IPS-NIHi11 (cell line): ENCODE measurements around the gene AKAP13.

Source experiments
- DNase-seq: peaks from one replicate; pipeline ENCODE4 v3.0.0; 2012; ENCODE audit warnings: mixed read lengths, low spot score

The AKAP13 gene

GRCh38 chr15:85741021-85741421, 360.6 kb downstream of the AKAP13 start:
- DNase-seq = no peak

DNA sequence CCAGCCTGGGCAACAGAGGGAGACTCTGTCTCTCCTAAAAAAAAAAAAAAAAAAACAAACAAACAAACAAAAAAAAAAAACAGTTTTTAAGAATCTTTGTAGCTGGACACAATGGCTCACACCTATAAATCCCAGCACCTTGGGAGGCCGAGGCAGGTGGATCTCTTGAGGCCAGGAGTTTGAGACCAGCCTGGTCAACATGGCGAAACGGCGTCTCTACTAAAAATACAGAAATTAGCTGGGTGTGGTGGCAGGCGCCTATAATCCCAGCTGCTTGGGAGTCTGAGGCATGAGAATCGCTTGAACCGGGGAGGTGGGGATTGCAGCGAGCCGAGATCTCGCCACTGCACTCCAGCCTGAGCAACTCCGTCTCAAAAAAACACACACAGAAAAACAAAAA, 361.3 kb downstream of the AKAP13 start:
- no peak for DNase-seq

DNA sequence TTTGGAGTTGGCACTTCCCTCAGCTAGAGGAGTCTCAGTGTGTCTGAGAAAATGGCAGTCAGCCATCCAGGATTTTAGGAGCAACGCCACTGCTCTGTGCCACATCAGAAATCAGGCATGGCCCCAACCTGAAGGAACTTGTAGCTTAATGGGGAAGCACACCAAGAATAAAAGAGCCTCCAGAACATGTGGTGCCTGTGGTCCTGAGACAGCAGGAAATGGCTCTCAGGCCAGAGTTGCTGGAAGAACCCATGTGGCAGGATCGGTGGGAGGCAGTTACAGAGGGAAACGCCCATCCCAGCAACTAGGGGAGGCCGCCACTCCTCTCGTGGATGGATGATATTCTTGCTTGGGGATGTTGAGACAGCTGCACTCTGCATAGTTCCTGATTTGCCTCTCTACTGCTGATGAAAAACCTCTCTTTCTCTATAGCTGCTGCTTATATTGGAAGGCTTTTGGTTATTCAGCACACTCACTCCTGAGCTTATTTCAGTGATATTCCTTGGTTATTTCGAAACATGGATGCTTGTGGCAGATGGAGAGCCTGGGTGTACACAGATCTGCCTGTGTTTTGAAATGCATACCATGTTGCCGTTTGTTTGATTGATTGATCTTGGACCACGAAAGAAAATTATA, 361.9 kb downstream of the AKAP13 start:
- no peak for DNase-seq

- DNase-seq = no peak
Observed at GRCh38 chr15:85743392-85744055, 363.1 kb downstream of the AKAP13 start.

DNA sequence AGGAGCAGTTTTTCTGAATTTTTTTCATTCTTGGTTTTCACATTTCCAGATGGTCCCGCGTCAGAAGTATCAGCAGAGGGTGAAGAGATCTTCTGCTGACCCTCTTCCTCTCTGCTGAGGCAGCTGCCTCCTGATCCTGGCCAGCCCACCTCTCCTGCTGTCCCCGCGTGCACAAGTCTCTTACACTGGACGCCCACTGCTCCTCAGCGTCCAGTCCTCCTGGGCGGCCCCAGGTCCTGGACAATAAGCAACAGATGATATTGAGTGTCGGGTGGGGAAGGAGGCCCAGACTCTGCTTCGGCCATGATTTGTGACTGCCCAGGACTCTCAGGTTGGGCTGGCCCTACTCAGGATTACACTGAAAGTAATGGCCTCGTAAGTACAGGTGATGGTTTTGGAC, 364.2 kb downstream of the AKAP13 start:
- DNase-seq = no peak

DNA sequence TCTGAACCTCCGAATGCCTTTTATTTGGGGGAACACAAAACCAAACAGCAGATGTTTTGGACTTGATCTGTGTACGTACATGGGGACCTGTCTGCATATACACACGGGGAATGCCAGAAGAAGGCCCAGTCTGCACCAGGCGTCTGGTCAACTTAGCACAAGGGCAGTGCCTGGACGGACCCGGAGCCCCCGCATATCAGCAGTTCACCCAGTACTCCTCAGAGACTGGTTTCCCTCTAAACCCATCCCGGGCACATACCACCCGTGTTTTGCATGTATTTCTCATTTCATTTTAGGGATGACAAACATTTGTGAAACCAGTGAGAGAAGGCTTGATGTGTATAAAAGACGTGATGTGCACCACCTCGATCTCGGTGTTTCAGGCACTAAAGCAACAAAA, 364.6 kb downstream of the AKAP13 start:
- no peak for DNase-seq

GRCh38 chr15:85745525-85746150, 365.2 kb downstream of the AKAP13 start:
- no peak for DNase-seq

DNA sequence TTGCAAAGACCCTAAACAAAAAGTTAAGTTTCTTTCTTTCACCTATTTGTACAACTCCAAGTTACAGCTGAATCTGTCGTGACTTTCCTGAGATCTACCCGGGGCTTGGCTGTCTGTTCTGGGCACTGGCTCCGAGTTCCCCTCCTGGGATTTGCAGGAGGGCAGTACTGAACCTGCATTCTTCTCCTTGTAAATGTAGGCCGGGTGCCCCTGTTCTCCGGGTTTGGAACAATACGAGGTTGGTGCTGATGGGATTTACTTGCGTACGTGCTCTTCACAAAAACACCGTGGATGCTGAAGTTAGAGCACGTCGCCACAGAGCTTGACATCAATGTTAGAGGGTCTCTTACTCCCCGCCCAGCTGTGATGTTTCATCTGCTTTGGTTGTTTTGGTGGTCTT, 366.2 kb downstream of the AKAP13 start:
- DNase-seq = no peak

DNA sequence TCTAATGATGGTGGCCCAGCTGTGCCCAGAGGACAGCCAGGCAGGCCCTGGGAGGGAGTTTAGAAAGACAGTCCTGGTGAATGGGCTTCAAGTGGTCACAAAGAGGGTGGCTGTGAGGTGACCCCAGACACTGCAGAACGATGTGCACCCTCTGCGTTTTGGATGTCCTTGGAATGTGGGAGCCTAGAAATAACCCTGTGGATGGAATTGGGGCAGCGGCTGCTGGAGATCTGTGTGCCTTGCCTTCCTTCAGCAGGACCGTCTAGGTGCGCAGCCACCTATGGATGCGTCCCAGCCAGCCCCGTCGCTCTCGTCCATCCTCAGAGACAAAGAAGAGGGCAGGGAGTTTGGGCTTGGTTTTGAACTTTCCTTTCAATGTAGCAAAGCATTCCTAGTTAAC, 367.8 kb downstream of the AKAP13 start:
- no peak for DNase-seq

- DNase-seq = no peak
Observed at GRCh38 chr15:85748729-85749128, 368.3 kb downstream of the AKAP13 start.

DNA sequence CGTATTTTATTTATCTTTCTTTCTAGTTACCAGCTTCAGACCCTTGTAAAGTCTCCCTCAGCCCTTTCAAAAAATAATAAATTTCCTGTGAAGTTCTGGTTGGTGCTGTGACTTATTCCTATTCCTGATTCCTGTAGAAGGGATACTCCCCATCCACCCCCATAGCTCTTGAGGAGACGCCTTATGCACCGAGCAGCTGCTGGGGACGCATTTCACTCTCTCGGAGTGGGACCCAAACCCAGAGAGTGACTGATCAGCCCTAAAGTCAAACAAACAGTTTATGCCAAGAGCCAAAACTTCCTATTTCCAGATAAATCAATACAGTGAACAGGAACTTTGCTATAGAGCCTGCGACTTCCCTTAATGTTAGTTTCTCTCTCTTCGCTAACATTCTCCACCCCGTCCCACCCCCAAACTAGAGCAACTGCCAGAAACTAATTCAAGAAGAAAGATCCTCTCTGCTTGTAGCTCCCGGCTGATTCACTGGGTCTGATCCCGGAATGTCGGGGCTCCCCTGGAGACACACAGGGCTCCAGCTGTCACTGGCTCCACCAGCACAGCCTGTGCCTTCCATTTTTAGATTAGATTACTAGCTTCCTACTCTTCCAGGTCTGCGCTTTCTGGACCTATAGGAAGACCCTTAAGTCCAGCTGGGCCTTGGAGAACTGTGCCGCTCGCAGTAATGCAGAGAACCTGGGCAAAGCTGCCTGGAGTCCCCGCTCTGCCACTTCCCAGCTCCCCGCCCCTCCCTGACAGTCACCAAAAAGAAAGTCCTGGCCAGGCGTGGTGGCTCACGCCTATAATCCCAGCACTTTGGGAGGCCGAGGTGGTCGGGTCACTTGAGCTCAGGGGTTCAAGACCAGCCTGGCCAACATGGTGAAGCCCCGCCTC, 369.1 kb downstream of the AKAP13 start:
- DNase-seq = no peak

GRCh38 chr15:85750319-85751290, 370.2 kb downstream of the AKAP13 start:
- DNase-seq = no peak

- DNase-seq = peak; percentile 73
Observed at GRCh38 chr15:85751291-85752123, 371.1 kb downstream of the AKAP13 start.

DNA sequence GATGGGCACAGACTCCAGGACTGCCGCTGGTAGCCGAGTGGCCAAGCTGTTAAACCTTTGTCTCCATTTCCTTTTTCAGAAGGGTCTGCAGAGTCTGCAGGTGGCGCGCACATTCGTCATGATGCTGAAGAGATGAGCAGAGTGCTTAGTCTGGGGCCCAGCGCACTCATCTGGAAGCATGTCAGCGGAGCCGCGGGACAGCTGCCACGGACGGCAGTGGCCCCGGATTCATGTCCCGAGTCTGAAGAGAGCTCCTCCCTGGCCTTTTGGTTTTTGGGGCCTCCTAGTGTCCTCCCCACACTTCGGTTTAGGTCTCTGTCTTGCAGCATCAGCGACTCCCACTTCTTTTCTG, 371.7 kb downstream of the AKAP13 start:
- DNase-seq = no peak

DNA sequence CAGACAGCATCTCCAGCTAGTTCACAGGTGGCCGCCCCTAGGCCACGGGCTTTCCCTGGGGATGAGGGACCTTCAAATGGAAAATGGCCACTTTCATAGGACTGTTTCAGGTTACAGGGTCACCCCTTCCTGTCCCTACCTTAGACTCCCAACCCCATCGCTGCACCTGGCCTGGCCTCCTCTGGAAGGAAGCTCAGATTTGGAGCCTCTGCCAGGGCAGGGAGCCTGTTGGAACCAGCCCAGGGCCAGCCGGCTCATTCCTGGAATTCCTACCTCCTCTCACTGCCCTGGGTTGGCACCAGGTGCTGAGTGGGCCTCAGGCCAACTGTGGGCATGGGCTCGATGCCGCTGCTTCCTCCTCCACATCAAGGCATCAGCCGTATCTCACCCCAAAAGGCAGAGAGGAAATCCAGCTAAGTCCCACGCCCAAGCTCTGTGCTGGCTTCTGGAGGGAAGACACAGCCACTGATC, 372.1 kb downstream of the AKAP13 start:
- no peak for DNase-seq

DNA sequence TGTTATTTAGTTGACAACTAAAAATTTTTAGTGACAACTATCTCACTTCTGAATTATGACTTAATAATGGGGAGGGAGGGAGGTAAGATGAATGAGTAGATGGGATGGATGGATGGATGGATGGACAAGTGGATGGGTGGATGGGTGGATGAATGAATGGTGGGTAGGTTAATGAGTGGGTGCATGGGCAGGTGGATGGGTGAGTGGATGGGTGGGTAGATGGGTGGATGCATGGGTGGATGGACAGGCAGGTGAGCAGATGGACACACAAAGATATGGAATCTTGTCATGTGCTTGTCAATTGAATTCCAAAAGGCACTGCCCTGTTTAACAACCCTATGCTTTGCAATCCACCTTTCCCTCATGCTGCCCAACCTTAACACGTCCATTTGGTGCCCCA, 372.9 kb downstream of the AKAP13 start:
- no peak for DNase-seq

GRCh38 chr15:85753791-85754452, 373.5 kb downstream of the AKAP13 start:
- no peak for DNase-seq

- no peak for DNase-seq
Observed at GRCh38 chr15:85754989-85755388, 374.6 kb downstream of the AKAP13 start.

- no peak for DNase-seq
Observed at GRCh38 chr15:85755471-85755870, 375.1 kb downstream of the AKAP13 start.

- DNase-seq = no peak
Observed at GRCh38 chr15:85755942-85756341, 375.5 kb downstream of the AKAP13 start.
